Peyer's patch (tissue), 4 donors: ENCODE data around the gene TGFBI.

ENCODE experiments used
- POLR2A ChIP-seq, 2 donors: fragments of 450-650 bp; IDR thresholded peaks; one replicate each; pipeline ENCODE4 v1.5.1; 2017; ENCODE audit warnings: antibody characterized with exemption in 2 of 2, mild to moderate bottlenecking in 2 of 2, moderate library complexity in 2 of 2
- TF ChIP-seq, protein P1 (sequence below), 6 experiments: fragments of 450-650 bp in 4 of 6; fragments of 200-600 bp in 2 of 6; sonication (generic) in 1 of 6; IDR thresholded peaks; one replicate each; pipeline ENCODE4 v1.5.1; 2017 to 2019; ENCODE audit warnings: antibody characterized with exemption in 6 of 6, mild to moderate bottlenecking in 3 of 6, moderate library complexity in 1 of 6

- TF ChIP-seq, protein P1, sequence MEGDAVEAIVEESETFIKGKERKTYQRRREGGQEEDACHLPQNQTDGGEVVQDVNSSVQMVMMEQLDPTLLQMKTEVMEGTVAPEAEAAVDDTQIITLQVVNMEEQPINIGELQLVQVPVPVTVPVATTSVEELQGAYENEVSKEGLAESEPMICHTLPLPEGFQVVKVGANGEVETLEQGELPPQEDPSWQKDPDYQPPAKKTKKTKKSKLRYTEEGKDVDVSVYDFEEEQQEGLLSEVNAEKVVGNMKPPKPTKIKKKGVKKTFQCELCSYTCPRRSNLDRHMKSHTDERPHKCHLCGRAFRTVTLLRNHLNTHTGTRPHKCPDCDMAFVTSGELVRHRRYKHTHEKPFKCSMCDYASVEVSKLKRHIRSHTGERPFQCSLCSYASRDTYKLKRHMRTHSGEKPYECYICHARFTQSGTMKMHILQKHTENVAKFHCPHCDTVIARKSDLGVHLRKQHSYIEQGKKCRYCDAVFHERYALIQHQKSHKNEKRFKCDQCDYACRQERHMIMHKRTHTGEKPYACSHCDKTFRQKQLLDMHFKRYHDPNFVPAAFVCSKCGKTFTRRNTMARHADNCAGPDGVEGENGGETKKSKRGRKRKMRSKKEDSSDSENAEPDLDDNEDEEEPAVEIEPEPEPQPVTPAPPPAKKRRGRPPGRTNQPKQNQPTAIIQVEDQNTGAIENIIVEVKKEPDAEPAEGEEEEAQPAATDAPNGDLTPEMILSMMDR (IDR thresholded peaks at IDR 0.05) = no peak
- TF ChIP-seq POLR2A (IDR thresholded peaks at IDR 0.05) = no peak
Observed at GRCh38 chr5:136021016-136021405, 7.8 kb upstream of the TGFBI start.
